Hindlimb muscle (tissue), 1 donor: Measurements from ENCODE around the gene LCE7A. TPM values are rescaled to one million over a fixed set of nuclear protein-coding genes. Genes with fewer than 3 reads are reported as not detected.

ENCODE experiments used
- DNase-seq: peaks from one replicate; pipeline ENCODE4 v3.0.0-alpha.2; 2013
- polyA plus RNA-seq: library from polyadenylated mRNA; unstranded; fragments of 120-200 nt; gene quantifications from one replicate; pipeline ENCODE4 v1.2.1, GENCODE V29; 2013; ENCODE audit not compliant: insufficient read length

The LCE7A gene
- polyA plus RNA-seq, 1 donor = not detected

DNA sequence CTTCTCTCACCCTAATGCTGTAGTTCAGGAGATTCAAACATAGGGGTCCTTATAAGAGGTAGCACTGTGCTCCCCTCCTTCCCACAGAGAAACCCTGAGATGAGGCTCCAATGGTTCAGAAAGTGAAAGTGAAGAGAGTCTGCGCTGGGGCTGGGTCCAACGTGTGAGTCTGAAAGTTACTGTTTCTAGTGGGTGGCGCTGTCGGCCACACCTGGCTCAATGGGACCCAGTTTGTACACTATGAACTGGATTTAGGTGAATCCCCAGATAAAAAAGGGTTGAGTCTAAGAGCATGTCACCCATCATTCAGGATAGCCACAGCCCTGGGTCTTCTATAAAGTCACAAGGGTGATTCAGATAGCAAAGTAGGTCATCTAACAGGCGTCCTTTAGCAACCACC is 21.1 kb downstream of the LCE7A start:
- no peak for DNase-seq

DNA sequence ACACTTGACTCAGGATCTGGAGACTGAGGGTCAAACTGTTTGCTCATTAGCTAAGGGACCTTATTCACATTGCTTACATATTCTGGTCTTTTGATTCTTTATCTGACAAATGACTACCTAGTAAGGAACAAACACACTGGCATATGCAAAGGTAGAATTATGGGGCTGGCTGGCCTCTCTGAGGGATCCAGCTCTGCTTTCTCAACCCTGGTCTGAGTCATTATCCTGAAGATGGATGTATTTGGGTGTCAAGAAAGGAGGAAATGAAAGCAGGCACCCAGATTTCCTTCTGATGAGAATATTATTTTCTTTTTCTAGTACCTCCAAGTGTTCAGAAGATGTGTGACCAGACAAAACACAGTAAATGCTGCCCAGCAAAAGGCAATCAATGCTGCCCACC is 24.3 kb downstream of the LCE7A start:
- no peak for DNase-seq

- no peak for DNase-seq
These were observed 24.7 kb downstream of the LCE7A start for GRCh38 chr1:152884506-152884905.

DNA sequence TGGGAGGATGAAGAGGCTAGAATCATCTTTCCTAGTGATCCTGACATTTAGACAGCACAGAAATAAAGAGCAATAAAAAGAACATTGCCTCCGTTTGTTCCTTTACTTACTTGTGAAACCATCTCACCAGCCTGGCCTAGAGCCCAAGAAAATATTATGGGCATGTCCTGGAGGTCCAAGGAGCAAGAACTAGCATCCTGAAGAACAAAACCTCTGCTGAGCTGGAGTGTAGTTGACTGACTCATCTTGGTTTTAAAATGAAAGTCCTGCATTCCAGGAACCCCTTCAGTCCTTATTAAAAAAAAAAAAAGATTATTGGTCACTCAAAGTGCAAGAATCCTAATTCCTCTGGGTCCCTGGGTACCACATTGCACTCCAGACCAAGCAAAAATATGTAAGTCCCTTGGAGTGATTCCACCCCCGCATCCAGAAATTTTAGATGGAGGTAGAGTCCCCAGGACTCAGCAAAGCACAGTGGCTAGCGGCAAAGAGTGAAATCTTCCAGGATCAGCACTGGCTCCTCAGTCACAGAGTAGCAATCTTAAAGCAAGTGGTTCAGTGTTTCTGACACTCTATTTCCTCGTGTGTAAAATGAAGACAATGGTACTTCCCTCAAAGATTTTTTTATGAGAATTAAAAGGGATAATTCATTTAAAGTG is 25.3 kb downstream of the LCE7A start:
- DNase-seq = no peak

GRCh38 chr1:152886085-152886484 is 26.3 kb downstream of the LCE7A start:
- DNase-seq = no peak

- no peak for DNase-seq
These were observed 27.1 kb downstream of the LCE7A start for GRCh38 chr1:152886758-152887409.

- no peak for DNase-seq
These were observed 28.3 kb downstream of the LCE7A start for GRCh38 chr1:152888126-152888525.

- no peak for DNase-seq
These were observed 39.2 kb downstream of the LCE7A start for GRCh38 chr1:152899027-152899426.

DNA sequence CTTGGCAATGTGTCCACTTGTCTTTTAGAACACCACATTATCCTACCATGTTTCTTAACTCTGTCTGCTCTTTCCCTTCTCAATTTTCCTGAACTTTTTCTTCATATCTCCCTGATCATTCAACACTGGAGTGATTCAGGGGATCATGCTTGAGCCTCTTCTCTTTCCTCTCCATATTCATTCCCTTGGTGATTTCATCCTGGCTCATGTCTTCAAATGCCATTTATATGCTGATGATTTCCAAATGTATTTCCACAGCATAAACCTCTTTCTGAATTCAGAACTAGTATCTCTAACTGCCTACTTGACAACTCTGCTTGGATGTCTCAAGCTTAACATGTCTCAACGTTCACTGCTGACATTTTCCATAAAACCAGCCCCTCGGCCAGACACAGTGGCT is 40.1 kb downstream of the LCE7A start:
- DNase-seq = no peak

DNA sequence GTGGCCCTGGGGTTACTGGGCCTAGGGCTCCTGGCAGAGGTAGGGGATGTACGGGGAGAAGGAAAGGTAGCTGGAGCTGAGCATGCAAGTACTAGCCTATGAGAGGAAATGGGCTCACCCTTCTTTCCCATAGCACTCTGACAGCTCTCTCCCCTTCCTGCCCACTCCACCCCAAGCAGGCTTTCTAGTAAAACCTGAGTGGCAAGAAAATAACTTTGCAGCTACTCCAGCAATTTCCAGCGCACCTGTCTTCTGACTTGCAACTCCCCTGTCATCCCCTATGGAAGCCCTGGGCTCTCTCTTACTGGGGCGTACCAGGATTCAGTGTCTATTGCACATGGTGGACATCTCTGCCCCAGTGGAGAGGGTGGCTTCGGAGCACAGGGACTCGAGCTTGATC is 41.8 kb downstream of the LCE7A start:
- DNase-seq = no peak

GRCh38 chr1:152902636-152903035 is 42.8 kb downstream of the LCE7A start:
- no peak for DNase-seq

- no peak for DNase-seq
These were observed 45.1 kb downstream of the LCE7A start for GRCh38 chr1:152904688-152905440.

DNA sequence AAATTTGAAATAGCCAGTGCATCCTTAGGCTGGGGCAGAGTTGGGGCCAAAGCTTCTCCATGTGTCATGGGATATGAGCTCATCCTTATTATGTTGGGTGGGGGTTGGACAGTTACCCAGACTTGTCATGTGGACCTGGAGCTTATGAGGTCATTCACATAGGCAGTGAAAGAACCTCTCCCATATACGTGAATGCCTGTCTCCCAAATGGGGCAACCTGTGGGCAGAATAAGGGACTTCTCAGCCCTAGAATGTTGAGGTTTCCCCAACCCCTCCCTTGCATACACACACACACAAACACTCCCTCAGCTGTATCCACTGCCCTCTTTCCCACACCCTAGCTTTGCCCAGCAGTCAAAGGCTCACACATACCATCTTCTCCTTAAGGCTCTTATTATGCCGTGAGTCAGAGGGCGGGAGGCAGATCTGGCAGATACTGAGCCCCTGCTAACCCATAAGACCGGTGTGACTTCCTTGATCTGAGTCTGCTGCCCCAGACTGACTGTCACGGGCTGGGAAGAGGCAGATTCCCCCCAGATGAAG is 46.3 kb downstream of the LCE7A start:
- no peak for DNase-seq

- no peak for DNase-seq
These were observed 48.1 kb downstream of the LCE7A start, which contains the start of gene IVL for GRCh38 chr1:152907686-152908601. TSS of gene IVL (plus strand) at chr1:152908546. CDS start at chr1:152909798, 1,252 bp downstream.

DNA sequence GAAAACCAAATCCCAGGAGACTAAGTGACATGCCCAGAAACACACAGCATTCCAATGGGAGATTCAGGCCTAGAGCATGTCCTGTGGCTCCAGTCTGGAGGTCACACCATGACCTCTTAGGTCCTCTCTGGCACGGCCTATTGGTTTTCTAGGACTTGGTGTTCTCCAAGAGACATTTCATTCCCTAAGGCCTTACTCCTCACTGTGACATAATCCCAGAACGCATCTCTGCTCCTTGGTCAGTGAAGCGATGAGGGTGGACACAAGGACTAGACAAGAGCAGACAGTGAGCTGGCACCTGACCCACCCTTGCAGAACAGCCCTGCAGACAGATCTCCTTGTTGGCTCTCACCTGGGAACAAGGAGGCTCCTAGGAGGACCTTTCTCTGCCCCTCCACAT is 49.4 kb downstream of the LCE7A start:
- DNase-seq = no peak

Other genes with a start within 250 kb of the LCE7A start
- gene LCE3B, start 246.2 kb upstream of the LCE7A start, polyA plus RNA-seq = not detected
- not detected for gene LCE3A, start 236.9 kb upstream of the LCE7A start, polyA plus RNA-seq
- not detected for gene LCE2D, start 196.6 kb upstream of the LCE7A start, polyA plus RNA-seq
- gene LCE2C, start 184.7 kb upstream of the LCE7A start, polyA plus RNA-seq = not detected
- gene LCE2B, start 173.9 kb upstream of the LCE7A start, polyA plus RNA-seq = not detected
- not detected for gene LCE2A, start 161.7 kb upstream of the LCE7A start, polyA plus RNA-seq
- not detected for gene LCE4A, start 151.8 kb upstream of the LCE7A start, polyA plus RNA-seq
- not detected for gene KPRP, start 102.0 kb upstream of the LCE7A start, polyA plus RNA-seq
- gene LCE1F, start 84.9 kb upstream of the LCE7A start, polyA plus RNA-seq = not detected
- gene LCE1E, start 73.7 kb upstream of the LCE7A start, polyA plus RNA-seq = not detected
- not detected for gene LCE1D, start 63.3 kb upstream of the LCE7A start, polyA plus RNA-seq
- not detected for gene LCE1C, start 53.3 kb upstream of the LCE7A start, polyA plus RNA-seq
- not detected for gene LCE1B, start 48.0 kb upstream of the LCE7A start, polyA plus RNA-seq
- gene LCE1A, start 32.5 kb upstream of the LCE7A start, polyA plus RNA-seq = not detected
- gene LCE6A, start 17.1 kb upstream of the LCE7A start, polyA plus RNA-seq = not detected
- not detected for gene SMCP, start 18.3 kb downstream of the LCE7A start, polyA plus RNA-seq
- gene IVL, start 48.5 kb downstream of the LCE7A start, polyA plus RNA-seq = 0.36 TPM
- not detected for gene SPRR5, start 87.2 kb downstream of the LCE7A start, polyA plus RNA-seq
- gene SPRR4, start 110.7 kb downstream of the LCE7A start, polyA plus RNA-seq = not detected
- gene SPRR1A, start 124.1 kb downstream of the LCE7A start, polyA plus RNA-seq = not detected
- not detected for gene SPRR3, start 141.8 kb downstream of the LCE7A start, polyA plus RNA-seq
- 0.37 TPM for gene SPRR1B, start 171.2 kb downstream of the LCE7A start, polyA plus RNA-seq
- gene SPRR2D, start 181.1 kb downstream of the LCE7A start, polyA plus RNA-seq = not detected
- not detected for gene SPRR2A, start 197.5 kb downstream of the LCE7A start, polyA plus RNA-seq
- not detected for gene SPRR2B, start 211.6 kb downstream of the LCE7A start, polyA plus RNA-seq
- not detected for gene SPRR2E, start 234.5 kb downstream of the LCE7A start, polyA plus RNA-seq